Measurements from ENCODE around the gene SGPP1.
"Not testable (repeated sequence)": the region's sequence is repeated elsewhere in the genome, so short reads cannot be mapped to it uniquely, and the experiment has no call there.

The SGPP1 gene, protein sequence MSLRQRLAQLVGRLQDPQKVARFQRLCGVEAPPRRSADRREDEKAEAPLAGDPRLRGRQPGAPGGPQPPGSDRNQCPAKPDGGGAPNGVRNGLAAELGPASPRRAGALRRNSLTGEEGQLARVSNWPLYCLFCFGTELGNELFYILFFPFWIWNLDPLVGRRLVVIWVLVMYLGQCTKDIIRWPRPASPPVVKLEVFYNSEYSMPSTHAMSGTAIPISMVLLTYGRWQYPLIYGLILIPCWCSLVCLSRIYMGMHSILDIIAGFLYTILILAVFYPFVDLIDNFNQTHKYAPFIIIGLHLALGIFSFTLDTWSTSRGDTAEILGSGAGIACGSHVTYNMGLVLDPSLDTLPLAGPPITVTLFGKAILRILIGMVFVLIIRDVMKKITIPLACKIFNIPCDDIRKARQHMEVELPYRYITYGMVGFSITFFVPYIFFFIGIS

DNA sequence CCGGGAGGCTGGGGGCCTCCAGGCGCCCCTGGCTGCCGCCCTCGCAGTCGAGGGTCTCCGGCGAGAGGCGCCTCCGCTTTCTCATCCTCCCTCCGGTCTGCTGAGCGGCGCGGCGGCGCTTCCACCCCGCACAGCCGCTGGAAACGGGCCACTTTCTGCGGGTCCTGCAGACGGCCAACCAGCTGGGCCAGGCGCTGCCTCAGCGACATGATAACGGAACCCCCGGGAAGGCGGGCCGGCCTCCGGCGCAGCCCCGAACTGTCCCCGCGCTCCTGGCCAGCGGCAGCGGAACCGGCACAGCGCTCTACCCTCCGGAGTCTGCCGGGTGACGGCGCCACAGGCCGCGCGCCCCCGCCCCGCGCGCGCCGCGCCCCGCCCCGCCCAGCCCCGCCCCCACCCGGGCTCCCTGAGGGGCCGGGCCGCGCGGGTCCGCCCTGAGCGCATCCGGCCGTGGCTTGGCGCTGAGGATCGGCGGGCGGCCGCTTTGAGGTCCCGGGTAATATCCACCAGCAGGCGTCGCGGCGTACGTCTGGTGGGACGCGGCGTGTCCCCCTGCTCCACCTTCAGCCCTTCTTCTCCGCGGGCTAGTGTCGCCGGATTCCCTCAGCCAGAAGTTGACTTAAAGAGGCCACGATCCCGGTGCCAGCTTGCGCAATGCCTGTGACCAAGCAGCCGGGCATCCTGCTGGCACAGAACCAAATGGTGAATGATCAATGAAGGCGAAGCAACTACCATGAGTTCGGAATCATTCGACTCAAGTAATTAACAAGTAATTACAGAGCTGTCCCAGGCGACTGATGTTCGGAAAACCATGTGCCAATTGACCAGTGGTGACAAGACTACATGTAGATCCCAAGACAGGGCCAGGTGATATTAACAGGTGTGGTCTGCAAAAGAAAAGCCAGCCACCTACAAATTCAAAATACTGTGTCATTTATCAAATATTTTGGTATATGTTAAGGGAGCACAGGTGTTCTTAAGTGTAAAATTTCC, at the start of gene SGPP1:
Gene SGPP1, minus strand, starts transcription at position 330 of the 993 bp plus-strand sequence. Its CDS starts 121 bp downstream, at position 209.
- peak; percentile 85 to 91 for DNase-seq

DNA sequence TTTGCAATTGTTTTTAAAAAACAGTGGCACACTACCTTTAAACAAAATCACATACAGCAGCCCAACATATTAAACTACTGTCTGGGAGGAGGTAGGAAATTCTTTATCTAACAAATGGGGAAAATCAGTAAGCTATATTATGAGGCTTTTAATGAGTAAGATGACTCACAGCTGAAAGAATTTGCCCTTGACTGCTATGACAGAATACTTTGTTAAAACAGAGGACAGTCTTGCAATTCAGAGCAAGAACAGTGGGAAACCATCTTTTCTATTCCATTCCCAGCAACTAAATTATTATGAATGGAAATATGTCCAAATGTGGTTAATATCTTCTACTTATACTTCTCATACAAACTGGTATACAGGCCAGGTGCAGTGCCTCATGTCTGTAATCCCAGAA, 49.2 kb upstream of the SGPP1 start:
- DNase-seq: no peak

DNA sequence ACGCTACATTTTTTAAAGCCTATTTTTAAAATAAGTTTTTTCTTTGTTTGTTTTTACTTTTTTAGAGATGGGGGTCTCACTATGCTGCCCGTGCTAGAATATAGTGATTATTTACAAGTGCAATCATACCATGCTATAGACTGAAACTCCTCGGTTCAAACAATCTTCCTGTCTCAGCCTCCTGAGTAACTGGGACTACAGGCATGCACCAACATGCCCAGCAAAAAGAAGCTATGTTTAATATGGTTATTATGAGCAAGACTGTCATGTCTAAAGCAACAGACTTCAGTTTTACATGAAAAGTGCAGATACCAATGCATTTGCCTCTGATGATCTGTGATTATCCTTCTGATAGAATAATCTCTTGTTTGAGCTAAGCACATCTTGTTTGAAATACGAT, 45.6 kb upstream of the SGPP1 start:
- DNase-seq: no peak

DNA sequence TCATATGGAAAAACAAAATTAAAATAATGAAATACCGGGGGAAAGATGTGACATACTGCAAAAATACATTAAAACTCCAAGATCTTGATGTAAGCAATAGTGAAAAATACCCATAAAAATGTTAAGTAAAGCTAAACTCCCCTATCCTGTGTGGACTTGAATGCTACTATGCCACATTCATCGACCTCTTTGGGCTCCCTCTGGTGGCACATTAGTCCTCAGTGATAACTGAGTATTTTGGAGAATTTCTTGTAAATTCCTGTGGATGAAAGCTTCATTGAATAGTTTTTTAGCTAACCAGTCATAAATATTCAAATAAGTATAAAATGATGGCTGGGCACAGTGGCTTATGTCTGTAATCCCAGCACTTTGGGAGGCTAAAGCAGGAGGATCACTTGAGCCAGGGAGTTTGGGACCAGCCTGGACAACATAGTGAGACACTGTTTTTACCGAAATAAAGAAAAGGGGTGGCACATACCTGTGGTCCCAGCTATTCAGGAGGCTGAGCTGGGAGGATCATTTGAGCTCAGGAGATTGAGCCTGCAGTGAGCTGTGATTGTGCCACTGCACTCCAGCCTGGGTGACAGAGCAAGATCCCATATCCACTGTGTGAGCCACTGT, 42.4 kb upstream of the SGPP1 start:
- DNase-seq: peak; percentile 55 to 76

DNA sequence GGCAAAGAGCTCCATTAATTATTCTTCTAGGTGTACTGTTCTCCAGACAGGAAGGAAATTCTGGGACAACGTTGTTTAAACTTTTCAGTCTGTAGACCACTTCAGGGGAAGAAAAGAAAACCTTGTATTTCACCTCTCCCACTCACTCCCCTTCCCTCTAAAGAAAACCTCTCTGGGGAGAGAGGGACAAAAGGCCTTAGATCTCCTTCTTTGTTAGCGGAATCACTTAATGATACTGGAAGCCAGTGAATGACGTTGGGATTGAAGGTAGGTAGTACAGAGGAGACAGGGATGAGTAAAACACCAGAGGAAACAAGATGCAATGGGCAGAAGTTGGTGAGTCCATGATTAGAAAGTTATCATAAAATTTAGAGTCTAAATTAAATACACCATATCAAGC, 38.7 kb upstream of the SGPP1 start:
- no peak for DNase-seq

DNA sequence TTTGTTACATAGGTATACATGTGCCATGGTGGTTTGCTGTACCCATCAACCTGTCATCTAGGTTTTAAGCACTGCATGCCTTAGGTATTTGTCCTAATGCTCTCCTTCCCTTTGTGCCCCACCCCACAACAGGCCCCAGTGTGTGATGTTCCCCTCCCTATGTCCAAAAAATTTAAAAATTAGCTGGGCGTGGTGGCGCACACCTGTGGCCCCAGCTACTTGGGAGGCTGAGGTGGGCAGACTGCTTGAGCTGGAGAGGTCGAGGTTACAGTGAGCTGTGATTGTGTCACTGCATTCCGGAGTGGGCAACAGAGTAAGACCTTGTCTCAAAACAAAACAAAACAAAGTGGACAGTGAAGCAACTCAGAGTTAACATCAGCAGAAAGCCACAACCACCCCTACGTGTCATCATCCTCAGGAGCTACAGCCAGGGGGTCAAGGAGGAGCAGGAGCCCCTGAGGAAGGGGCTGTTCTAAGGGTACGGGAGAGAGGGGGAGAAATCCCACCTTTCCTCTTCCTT, 36.8 kb upstream of the SGPP1 start:
- DNase-seq: no peak

DNA sequence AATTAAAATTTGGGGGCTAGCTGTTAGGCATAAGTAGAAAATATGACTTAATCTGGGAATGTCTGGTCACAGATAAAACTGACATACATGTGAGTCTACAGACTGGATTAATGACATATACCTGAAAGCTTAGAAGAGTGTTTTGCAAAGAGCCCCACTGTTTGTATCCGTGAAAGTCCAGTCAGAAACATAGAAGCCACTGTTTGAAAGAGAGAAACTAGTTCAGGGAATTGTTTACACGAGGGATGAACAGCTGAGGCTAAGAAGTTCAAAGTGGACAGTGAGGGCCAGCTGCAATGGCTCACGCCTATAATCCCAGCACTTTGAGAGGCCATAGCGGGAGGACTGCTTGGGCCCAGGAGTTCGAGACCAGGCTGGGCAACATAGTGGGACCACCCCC, 36.2 kb upstream of the SGPP1 start:
- DNase-seq: no peak

DNA sequence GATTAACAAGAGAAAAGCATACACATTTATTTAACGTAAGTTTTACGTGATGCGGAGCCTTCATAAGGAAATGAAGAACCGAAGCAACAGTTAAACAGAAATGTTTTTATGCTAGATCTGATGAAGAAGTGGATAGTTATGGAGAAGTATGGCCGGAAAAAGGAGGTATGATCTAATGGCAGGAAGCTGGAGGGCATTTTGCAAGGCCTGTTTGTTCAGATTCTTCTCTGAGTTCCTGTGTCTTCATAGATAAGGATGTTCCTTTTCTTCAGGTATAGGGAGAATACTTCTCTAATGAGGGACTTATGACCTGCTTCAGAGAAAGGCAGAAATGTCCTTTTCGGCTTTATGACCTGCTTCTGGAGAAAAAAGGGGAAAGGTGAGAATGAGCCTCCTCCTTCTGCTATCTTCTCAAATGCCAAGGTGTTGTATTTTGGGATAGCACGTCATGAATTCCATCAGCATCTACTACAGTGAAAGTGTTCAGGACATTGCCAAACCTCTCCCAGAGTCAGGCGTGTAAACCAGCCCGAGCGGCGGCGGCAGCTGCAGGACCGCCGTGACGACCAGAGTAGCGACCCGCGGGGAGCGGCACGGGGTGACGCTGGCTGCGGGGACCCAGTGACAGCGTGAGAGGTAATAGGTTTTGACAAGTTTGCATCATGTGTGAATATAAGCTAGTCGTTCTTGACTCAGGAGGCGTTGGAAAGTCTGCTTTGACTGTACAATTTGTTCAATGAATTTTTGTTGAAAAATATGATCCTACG, 33.7 kb upstream of the SGPP1 start:
- no peak for DNase-seq

DNA sequence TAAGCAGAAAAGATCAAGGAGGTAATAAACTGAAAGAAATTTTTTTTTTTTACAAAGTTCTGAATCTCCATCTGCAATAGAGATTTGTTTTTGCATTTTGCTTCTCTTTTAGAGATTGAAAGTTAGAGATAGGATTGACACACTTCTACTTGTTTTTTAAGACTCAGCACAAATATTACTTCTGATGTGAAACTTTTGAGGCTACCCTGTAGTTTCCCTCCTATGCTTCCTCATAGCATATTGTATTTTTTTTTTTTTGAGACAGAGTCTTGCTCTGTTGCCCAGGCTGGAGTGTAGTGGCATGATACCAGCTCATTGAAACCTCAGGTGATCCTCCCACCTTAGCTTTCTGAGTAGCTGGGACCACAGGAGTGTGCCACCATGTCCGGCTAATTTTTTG, 32.1 kb upstream of the SGPP1 start:
- peak in 1 of 2 donors; percentile 14 for DNase-seq

DNA sequence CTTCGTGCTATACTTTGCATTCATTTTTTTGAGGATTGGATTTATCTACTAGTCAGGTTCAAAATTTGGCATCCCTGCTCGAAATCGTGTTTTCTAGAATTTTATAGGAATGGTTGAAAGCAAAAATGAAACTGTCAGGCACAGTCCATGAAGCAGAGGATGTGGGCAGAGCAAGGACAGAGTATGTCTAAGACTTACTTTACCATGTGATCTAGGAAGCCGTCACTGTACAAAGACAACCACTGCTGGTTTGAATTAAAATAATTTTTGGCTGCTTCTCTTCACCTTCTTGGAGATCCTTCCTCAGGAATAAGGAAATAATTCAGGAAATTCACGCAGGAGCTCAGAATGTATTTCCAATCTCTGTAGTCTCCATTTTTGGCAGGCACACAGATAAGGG, 31.6 kb upstream of the SGPP1 start:
- DNase-seq: peak in 1 of 2 donors; percentile 53

DNA sequence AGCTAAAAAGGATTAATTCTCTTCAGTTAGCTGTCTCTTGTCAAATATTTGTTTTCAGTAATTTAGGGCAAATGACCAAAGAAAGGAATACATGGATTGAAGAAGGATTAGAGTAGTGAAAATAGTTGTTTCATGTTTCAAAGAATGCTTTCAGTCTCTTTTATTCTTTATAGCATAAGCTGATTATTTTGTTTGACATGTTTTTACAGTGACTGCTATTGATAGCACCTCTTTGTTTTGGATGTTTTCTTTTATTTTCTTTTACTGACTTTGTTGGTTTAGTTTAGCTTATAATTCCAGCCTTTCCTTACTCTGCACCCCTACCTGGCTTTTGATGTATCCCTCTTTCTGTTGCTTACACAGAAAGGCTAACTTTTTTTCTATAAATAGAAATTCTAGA, 29.3 kb upstream of the SGPP1 start:
- DNase-seq: no peak

DNA sequence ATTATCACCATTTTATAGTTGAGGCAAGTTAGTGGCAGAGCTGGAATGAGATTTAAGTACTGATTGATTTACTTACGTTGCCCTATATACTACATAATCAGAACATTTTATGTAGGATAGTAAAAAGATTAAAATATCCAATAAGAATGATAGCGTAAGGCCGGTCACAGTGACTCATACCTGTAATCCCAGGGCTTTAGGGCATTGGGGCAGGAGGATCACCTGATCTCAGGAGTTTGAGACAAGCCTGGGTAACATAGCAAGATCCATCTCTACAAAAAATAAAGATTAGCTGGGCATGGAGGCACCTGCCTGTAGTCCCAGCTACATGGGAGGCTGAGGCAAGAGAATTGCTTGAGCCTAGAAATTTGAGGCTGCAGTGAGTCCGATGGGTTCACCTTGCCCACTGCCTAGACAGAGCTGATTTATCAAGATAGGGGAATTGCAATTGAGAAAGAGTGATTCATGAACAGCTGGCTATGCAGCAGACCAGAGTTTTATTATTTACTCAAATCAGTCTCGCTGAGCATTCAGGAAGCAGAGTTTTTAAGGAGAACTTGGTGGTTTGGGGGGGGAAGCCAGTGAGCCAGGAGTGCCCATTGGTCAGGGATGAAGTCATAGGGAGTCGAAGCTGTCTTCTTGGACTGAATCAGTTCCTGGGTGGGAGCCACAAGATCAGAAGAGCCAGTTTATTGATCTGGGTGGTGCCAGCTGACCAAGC, 24.7 kb upstream of the SGPP1 start:
- no peak for DNase-seq

DNA sequence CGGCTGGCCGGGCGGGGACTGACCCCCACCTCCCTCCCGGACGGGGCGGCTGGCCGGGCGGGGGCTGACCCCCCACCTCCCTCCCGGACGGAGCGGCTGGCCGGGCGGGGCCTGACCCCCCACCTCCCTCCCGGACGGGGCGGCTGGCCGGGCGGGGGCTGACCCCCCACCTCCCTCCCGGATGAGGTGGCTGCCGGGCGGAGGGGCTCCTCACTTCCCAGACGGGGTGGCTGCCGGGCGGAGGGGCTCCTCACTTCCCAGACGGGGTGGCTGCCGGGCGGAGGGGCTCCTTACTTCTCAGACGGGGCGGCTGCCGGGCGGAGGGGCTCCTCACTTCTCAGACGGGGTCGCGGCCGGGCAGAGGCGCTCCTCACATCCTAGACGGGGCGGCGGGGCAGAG, 23.2 kb upstream of the SGPP1 start:
- not testable (repeated sequence) for DNase-seq

DNA sequence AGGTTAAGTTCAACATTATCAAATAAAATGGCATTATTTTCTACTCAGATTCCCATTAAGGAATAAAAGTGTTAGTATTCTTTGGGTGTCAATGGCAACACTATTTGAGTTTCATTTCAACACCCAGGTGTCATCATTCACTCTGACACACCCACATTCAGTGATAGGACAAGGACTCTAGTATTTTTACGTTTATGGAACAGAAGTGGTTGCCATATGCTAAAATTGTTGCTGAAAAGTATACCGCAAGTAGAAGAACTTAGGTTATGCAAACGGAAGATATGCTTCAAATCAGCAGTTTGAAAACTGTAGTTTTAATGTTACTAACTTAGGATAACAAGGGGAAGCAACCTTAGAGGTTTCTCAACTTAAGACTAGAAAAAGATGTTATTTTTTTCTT, 20.0 kb upstream of the SGPP1 start:
- DNase-seq: no peak

DNA sequence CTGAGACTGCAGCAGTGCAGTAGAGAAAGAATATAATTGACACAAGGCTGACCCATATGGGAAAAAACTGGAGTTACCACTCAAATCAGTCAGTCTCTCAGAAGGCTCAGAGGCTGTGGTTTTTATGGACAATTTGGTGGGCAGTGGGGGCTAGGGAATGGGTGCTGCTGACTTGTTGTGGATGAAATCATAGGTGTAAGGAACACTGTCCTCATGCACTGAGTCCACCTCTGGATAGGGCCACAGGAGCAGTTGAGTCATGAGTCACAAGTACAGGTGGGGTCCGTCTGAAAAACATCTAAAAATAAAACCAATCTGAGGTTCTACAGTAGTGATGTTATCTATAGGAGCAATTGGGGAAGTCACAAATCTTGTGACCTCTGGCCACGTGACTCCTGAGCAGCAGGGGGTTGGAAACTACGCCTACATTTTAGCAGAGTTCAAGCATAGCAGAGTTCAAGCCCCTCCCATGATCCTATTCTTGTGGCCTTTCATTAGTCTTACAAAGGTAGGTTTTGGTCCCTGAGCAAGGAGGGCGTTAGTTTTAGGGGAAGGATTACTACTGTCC, 18.1 kb upstream of the SGPP1 start:
- DNase-seq: peak; percentile 26 to 52

DNA sequence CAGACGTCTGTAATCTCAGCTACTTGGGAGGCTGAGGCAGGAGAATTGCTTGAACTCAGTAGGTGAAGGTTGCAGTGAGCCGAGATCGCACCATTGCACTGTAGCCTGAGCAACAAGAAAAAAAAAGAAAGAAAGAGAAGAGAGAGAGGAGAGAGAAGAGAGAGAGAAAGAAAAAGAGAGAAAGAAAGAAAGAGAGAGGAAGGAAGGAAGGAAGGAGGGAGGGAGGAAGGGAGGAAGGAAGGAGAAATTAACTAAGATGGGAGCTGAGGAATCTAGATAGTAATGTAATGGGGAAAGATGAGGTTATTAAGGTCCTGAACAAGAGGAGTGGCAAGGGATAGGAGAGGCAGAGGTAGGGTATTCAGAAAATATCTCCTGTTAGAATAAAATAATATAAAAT, 17.4 kb upstream of the SGPP1 start:
- no peak for DNase-seq

DNA sequence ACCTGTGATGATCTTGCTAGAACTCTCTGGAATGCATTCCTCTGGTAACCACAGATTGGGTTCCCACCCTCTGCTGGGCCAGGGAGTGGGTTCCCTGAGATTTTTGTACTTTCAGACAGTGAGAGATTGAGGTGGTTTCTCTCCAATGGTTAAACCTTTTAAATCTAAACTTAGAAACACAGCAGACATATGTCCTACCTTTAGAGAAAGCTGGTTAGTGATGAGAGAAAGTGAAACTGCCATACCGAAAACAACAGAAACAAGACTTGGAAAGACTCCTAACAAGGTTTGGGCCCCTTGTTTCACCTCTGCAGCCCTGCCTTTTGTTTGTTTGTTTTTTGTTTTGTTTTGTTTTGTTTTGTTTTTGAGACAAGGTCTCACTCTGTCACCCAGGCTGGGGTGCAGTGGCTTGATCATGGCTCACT, 9.7 kb upstream of the SGPP1 start:
- DNase-seq: no peak

DNA sequence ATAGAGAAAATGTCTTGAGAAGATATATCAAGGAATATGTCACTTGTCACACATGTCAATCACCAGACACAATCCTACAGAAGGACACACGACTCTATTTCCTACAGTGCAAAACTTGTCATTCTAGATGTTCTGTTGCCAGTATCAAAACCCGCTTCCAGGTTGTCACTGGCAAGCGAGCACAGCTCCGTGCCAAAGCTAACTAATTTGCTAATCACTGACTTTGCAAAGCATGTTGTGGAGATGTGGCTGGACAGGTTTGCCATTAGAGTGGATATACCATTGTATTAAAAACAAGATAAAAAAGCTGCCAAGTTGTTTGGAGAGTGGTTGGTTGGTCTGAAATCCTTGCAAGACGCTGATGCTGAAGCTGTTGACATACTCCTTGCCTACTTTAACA, 7.9 kb upstream of the SGPP1 start:
- DNase-seq: no peak

DNA sequence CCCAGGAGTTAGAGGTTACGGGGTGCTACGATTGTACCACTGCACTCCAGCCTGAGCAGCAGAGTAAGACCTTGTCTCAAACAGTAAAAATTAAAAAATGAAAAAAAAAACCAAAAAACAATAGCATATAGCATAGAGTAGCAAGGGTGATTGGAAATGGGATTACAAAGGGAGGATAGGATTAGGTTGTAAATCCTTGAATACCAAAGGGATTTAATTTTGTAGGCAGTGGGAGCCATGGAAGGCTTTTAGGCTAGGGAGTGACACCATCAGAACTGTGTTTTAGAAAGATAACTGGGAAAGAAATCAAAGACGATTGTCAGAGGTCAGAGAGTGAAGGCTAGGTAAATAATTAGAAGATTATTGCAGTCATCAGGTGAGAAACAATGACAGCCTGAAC, 2.8 kb upstream of the SGPP1 start:
- no peak for DNase-seq

DNA sequence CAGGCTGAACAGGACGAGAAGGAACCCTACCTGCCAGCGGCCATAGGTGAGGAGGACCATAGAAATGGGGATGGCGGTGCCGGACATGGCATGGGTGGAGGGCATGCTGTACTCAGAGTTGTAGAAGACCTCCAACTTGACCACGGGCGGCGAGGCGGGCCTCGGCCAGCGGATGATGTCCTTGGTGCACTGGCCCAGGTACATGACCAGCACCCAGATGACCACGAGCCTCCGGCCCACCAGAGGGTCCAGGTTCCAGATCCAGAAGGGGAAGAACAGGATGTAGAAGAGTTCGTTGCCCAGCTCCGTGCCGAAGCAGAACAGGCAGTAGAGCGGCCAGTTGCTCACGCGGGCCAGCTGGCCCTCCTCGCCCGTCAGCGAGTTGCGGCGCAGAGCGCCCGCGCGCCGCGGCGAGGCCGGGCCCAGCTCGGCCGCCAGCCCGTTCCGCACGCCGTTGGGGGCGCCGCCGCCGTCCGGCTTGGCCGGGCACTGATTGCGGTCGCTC, 582 bp downstream of the SGPP1 start:
- DNase-seq: peak in 1 of 2 donors; percentile 17

DNA sequence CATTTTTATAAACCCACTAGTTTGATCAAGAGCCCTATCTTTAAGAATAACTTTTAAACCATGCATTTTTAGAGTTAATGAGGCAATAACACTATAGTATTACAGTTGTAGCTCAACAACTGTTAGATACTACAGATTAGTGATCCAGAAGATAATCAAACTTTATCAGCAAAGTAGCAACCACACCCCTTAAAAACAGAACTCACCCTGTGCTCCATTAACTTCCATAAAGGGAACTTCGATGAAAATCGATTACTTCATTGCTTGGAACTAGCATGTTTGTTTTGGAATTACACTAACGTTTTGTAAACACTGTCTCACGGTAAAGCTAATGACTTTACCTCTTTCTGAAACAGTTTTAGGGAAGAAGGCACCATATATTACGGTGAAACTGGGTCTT, 1.4 kb downstream of the SGPP1 start:
- DNase-seq: peak in 1 of 2 donors; percentile 6

All from CD4-positive, alpha-beta T cell treated with Interferon alpha-2 for 1 hour (primary cell).